GM21825 (cell line): Measurements from ENCODE around the gene FBXO28.
"Not testable (repeated sequence)": the region's sequence is repeated elsewhere in the genome, so short reads cannot be mapped to it uniquely, and the experiment has no call there.

Experiments
- ATAC-seq: cut with Tn5 transposase; IDR thresholded peaks from one replicate; pipeline ENCODE4 v1.9.1; 2021; ENCODE audit warnings: mild to moderate bottlenecking, moderate library complexity; ENCODE audit not compliant: unreplicated experiment

FBXO28 gene

GRCh38 chr1:224113918-224114786 lies at the start of gene FBXO28:
FBXO28 (plus strand) TSS chr1:224114111; CDS start chr1:224114130, 19 bp downstream.
- ATAC-seq = peak; percentile 97

DNA sequence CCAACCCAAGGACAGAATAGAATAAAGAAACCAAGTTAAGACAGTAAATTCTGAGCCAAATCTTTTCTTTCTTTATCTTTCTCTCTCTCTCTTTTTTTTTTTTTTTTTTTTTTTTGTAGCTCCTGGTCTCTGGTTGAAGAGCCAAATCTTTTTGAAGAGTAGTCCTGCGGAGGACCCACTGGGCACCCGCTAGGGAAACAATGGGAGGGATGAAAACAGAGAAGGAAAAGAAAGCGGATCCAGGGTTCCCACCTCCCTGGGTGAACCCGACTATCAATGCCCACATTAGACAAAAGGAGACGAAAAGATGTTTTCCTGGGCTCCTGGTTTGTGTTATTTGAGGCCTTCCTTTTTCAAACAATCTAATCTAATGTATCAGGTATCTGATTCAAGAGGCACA lies 49.8 kb upstream of the FBXO28 start:
- ATAC-seq = no peak

DNA sequence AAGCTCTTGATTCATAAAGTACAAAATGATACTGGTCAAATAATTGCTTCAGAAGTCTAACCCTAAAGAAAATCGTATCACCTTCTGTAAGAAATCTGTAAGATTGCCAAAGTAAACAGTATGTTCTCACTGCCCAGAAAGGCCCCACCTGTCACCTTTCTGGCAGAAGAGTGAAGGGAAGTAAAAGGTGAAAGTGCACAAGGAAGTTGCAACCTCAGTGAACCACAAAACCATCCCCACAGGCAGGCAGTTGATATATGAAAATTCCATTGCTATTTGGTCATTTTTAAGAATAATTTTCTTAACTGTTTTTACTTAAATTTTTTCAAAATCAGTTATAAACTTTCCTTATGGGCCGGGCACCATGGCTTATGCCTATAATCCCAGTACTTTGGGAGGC lies 48.5 kb upstream of the FBXO28 start:
- no peak for ATAC-seq

DNA sequence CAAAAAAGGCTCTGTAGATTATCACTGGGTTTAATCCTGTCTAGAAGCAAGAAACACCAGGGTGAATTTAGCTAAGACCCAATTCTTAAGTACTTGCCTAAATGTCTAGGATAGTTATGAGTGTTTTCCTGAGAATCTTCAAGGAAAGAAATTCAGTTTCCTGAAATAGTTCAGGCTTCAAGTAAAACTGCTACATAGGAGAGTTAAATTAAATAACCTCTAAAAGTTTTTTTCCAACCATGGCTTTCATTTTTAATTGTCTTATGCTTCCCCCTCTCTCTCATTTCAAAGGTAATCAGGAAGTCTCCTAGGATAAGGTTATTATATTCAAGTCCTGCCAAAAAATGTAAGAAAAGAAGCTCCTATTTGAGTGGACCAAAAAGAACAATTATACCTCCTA lies 46.7 kb upstream of the FBXO28 start:
- ATAC-seq = no peak

DNA sequence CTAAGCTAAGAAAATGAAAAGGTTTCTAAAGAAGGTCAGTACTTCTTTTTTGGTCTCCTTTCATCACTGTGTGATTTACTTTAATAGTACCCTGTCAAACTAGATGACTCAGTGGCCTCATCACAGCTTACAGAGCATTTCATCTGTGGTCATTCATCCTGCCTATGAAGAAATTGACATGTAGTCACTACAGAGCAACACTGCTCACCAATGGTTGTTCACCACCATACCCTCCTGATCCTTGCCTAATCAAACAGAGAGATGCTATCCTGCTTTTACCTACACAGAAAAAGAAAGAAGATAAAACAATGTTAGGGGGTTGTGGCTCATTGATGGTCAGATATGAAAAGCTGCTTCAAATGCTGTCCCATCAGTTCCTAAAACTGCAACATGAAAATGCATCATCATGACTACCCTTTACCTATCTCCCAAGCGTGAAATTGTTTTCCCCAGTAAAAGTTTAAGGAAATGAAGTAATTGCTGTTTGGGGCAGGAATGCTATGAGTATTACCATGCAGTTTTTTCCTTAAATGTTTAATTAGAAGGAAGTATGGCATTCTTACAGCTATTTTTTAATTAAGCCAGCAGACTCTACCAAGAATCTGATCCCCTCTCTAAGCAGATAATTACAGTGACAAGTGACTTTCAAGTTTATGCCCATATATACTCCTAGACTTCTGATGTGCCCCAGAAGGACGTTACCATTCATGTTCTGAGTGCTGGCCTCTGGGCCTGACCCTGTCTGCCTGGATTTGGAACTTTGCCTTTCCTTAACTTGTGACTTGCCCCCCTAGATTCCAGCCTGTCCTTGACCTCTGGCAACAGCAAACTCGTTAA lies 46.1 kb upstream of the FBXO28 start:
- ATAC-seq = no peak

GRCh38 chr1:224068458-224069072 lies 45.3 kb upstream of the FBXO28 start:
- no peak for ATAC-seq

DNA sequence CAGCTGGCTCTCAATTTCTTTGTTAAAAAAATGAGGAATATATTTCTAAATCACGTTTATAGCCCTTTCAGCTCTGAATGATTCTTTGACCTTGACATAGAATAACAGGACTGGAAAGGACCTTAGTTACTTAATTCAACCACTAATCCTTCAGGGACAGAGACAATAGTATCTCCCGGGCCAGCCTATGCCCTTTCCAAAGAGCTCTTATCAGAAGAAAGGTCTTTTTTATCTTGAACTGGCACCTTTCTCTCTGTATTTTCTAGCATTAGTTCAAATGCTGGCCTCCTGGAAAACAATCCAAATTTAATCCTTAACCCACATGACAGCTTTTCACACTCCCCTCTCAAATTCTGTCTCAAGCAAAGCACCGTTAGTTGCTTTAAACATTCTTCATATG lies 44.8 kb upstream of the FBXO28 start:
- no peak for ATAC-seq

DNA sequence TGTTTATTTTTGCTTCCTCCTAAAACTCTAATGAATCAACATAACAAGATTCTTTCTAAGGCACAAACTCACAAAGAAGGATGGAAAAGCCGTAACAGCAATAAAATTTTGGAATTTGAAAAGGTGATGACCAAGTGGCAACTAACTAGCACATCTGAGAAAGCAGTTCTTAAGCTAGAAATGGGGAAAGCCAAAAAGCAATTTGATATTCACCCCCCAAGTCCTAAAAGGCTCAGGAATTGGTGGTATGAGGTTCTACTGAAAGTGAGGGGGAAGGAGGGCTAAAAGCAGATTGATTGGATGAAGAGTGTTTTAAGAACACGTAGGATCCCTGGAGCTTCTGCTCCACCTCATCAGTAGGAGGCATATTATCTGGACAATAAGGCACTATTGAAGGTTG lies 43.4 kb upstream of the FBXO28 start:
- no peak for ATAC-seq

- no peak for ATAC-seq
Observed at GRCh38 chr1:224076407-224076806, 37.5 kb upstream of the FBXO28 start.

DNA sequence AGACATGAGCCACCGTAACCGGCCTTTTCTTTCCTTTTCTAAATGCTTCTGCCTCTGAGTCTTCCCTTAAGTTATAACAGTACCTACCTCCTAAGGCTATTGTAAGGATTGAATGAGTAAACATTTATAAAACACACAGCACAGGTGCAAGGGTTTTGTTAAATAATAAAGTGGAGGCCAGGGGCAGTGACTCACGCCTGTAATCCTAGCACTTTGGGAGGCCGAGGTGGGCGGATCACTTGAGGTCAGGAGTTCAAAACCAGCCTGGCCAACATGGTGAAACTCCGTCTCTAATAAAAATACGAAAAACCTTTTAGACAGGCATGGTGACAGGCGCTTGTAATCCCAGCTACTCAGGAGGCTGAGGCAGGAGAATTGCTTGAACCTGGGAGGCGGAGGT lies 34.3 kb upstream of the FBXO28 start:
- not testable (repeated sequence) for ATAC-seq

GRCh38 chr1:224080115-224080774 lies 33.7 kb upstream of the FBXO28 start:
- no peak for ATAC-seq

- no peak for ATAC-seq
Observed at GRCh38 chr1:224081604-224082003, 32.3 kb upstream of the FBXO28 start.

- ATAC-seq = no peak
Observed at GRCh38 chr1:224082146-224082545, 31.8 kb upstream of the FBXO28 start.

GRCh38 chr1:224084867-224085266 lies 29.0 kb upstream of the FBXO28 start:
- no peak for ATAC-seq

DNA sequence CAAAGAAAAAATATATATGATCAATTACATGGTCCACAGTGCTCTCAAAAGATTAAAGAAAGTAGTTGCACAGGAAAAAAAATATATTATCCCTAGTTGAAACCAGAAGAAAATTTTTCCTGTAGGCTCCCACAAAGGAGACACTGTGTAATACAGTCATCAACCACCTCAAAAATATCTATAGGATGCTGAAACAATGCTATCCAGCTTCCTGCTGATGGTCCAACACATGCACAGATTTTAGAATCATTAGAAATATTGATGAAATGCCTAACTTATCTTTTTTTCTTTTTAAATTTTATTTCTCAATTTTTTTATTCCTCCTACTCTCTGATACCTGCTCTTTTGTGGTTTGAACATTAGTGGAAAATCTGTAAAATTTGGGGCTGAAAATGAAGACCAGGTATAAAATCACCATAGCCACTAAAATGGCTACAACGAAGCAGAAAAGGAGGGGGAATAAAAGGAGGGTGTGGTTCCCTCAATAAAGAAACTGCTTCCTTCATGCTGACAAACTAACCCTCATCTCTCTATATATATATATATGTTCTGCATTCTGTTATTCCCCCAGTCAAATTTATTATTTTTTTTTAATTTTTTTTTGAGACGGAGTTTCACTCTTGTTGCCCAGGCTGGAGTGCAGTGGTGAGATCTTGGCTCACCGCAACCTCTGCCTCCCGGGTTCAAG lies 28.3 kb upstream of the FBXO28 start:
- no peak for ATAC-seq

DNA sequence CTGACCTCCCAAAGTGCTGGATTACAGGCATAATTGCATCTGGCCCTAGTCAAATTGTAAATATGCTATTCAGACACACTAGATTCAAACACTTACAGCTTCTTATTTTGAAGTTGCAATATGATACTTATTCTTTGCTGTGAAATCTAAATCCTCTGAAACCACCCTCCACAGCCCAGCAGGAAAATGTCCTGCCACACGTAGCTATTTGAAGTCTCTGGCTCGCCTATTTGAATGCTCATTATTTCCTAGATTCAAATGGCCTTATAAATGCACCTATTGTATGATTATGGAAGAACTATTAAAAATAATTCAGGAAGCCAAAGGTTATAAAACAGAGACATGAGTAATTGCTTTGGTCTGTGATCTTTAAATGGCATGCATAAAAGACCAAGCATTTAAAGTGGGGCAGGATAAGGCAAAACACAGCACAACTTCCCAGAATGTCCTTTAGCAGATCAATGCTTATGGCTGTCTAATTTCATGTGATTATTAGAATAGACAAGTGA lies 26.6 kb upstream of the FBXO28 start:
- ATAC-seq = no peak

GRCh38 chr1:224089583-224089982 lies 24.3 kb upstream of the FBXO28 start:
- no peak for ATAC-seq

DNA sequence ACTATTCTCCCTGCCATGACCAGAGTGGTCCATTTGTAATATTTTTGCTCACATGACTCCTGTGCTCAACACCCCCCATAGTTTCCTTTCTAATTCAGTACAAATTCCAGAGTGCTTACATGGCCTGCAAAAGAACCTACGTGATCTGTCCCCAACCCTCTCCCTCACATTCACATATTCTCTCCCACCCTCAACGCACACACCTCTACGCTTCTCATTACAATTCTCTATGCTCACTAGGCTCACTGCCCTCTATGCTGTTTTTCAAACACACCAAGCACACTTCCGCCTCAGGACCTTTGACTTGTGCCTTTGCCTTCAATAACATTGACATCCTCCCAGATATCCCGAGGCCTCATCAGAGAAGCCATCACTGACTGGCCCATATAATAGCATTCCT lies 23.8 kb upstream of the FBXO28 start:
- ATAC-seq = no peak

- ATAC-seq = no peak
Observed at GRCh38 chr1:224092111-224092510, 21.8 kb upstream of the FBXO28 start.

GRCh38 chr1:224092601-224093000 lies 21.3 kb upstream of the FBXO28 start:
- ATAC-seq = no peak
